ENCODE data around the gene MARCHF10.
A peak's percentile ranks its signal among the peaks of the same experiment; 100 is the strongest.

The MARCHF10 gene

GRCh38 chr17:62751060-62751691, 56.9 kb downstream of the MARCHF10 start:
- DNase-seq (ENCODE audit: low read depth), result no peak

GRCh38 chr17:62750631-62751051, 57.5 kb downstream of the MARCHF10 start:
- DNase-seq (ENCODE audit: low read depth), result no peak

GRCh38 chr17:62749926-62750325, 58.2 kb downstream of the MARCHF10 start:
- no peak for DNase-seq (ENCODE audit: low read depth)

GRCh38 chr17:62746941-62747340, 61.2 kb downstream of the MARCHF10 start:
- DNase-seq (ENCODE audit: low read depth), result no peak

- no peak for DNase-seq (ENCODE audit: low read depth)
Measured at GRCh38 chr17:62745806-62746205, 62.3 kb downstream of the MARCHF10 start.

- DNase-seq (ENCODE audit: low read depth), result no peak
Measured at GRCh38 chr17:62744259-62744658, 63.9 kb downstream of the MARCHF10 start.

GRCh38 chr17:62741290-62741689, 66.8 kb downstream of the MARCHF10 start:
- DNase-seq (ENCODE audit: low read depth), result no peak

GRCh38 chr17:62739645-62740388, 68.3 kb downstream of the MARCHF10 start:
- no peak for DNase-seq (ENCODE audit: low read depth)

GRCh38 chr17:62738281-62738680, 69.8 kb downstream of the MARCHF10 start:
- DNase-seq (ENCODE audit: low read depth), result no peak

- DNase-seq (ENCODE audit: low read depth), result no peak
Measured at GRCh38 chr17:62737513-62737912, 70.6 kb downstream of the MARCHF10 start.

GRCh38 chr17:62735044-62735651, 73.0 kb downstream of the MARCHF10 start:
- DNase-seq (ENCODE audit: low read depth), result no peak

GRCh38 chr17:62732125-62732524, 76.0 kb downstream of the MARCHF10 start:
- no peak for DNase-seq (ENCODE audit: low read depth)

GRCh38 chr17:62727916-62728672, 80.0 kb downstream of the MARCHF10 start:
- no peak for DNase-seq (ENCODE audit: low read depth)

GRCh38 chr17:62725791-62726249, 82.3 kb downstream of the MARCHF10 start:
- DNase-seq (ENCODE audit: low read depth), result no peak

- DNase-seq (ENCODE audit: low read depth), result peak; percentile 48
Measured at GRCh38 chr17:62724398-62725146, 83.5 kb downstream of the MARCHF10 start.

GRCh38 chr17:62723842-62724241, 84.3 kb downstream of the MARCHF10 start:
- DNase-seq (ENCODE audit: low read depth), result no peak

GRCh38 chr17:62722625-62723024, 85.5 kb downstream of the MARCHF10 start:
- no peak for DNase-seq (ENCODE audit: low read depth)

- DNase-seq (ENCODE audit: low read depth), result no peak
Measured at GRCh38 chr17:62720126-62720850, 87.8 kb downstream of the MARCHF10 start.

GRCh38 chr17:62719586-62719985, 88.5 kb downstream of the MARCHF10 start:
- DNase-seq (ENCODE audit: low read depth), result no peak

GRCh38 chr17:62718429-62718828, 89.7 kb downstream of the MARCHF10 start:
- DNase-seq (ENCODE audit: low read depth), result no peak

- DNase-seq (ENCODE audit: low read depth), result no peak
Measured at GRCh38 chr17:62717889-62718288, 90.2 kb downstream of the MARCHF10 start.

Measured in activated T-cell treated with anti-CD3 and anti-CD28 coated beads for 1 hour (primary cell).